IMR-90 (cell line): ENCODE results near the gene FAF1. TPM values are rescaled to one million over a fixed set of nuclear protein-coding genes. Genes with fewer than 3 reads are reported as not detected.

ENCODE experiments used
- ATAC-seq: fragments of 200-7000 bp; cut with Tn5 transposase; 2 replicates; pipeline ENCODE4 v1.9.1; 2020; ENCODE audit warnings: low read depth, mild to moderate bottlenecking, moderate library complexity
- BruUV-seq: library from RNA; stranded (reverse); fragments of 400-500 nt; replicated peaks from 2 replicates; lab custom pipeline; 2021; lab: Mats Ljungman, UMichigan
- CTCF ChIA-PET: fragments of 300-600 bp; formaldehyde crosslinking; extraction: SDS; loops from one replicate; lab custom pipeline; 2021; ENCODE audit warnings: antibody characterized with exemption; lab: Yijun Ruan, JAX
- POLR2A ChIA-PET: fragments of 300-600 bp; sonication (Branson Sonifier 250); formaldehyde crosslinking; loops from one replicate; lab custom pipeline; 2022; ENCODE audit warnings: antibody characterized with exemption; ENCODE audit not compliant: unreplicated experiment; lab: Charles Lee
- DNase-seq: peaks from one replicate; pipeline ENCODE4 v3.0.0; 2013
- H2AFZ ChIP-seq: replicated peaks from 2 replicates; pipeline ENCODE3; 2013; ENCODE audit warnings: low read length, mild to moderate bottlenecking; ENCODE audit not compliant: poor library complexity
- H2AK5ac ChIP-seq: 2 replicates; pipeline ENCODE4 v1.6.1; 2013; ENCODE audit warnings: low read depth, low read length, inconsistent platforms
- H2AK9ac ChIP-seq: replicated peaks from 2 replicates; pipeline ENCODE3; 2013; ENCODE audit warnings: mild to moderate bottlenecking, low read depth, low read length, moderate library complexity; ENCODE audit not compliant: poor library complexity
- H2BK120ac ChIP-seq: 2 replicates; pipeline ENCODE4 v1.6.1; 2013; ENCODE audit warnings: low read depth, low read length, inconsistent platforms
- H2BK15ac ChIP-seq: 3 replicates; pipeline ENCODE4 v1.6.1; 2013; ENCODE audit warnings: low read depth, low read length, inconsistent platforms
- H2BK20ac ChIP-seq: 2 replicates; pipeline ENCODE4 v1.6.1; 2013; ENCODE audit warnings: low read depth, mild to moderate bottlenecking, inconsistent platforms, low read length, moderate library complexity
- H2BK5ac ChIP-seq: 2 replicates; pipeline ENCODE4 v1.6.1; 2013; ENCODE audit warnings: mild to moderate bottlenecking, low read depth, low read length, inconsistent platforms; ENCODE audit not compliant: poor library complexity, severe bottlenecking
- H3K14ac ChIP-seq: replicated peaks from 2 replicates; pipeline ENCODE4 v1.6.1; 2013; ENCODE audit warnings: low read depth, low read length, inconsistent platforms
- H3K18ac ChIP-seq: 2 replicates; pipeline ENCODE4 v1.6.1; 2013; ENCODE audit warnings: low read depth, low read length, control low read depth
- H3K23ac ChIP-seq: 2 replicates; pipeline ENCODE4 v1.6.1; 2013; ENCODE audit warnings: low read depth, low read length, inconsistent platforms
- H3K27ac ChIP-seq: 2 replicates; pipeline ENCODE4 v1.5.1; 2013; ENCODE audit warnings: mild to moderate bottlenecking, control low read depth, low read length; ENCODE audit not compliant: insufficient read depth
- H3K27me3 ChIP-seq: 2 replicates; pipeline ENCODE4 v1.6.1; 2013; ENCODE audit warnings: low read length; ENCODE audit not compliant: control insufficient read depth, insufficient read depth
- H3K36me3 ChIP-seq: 2 replicates; pipeline ENCODE4 v1.6.1; 2013; ENCODE audit warnings: low read length, mixed read lengths; ENCODE audit not compliant: control insufficient read depth, insufficient read depth
- H3K4ac ChIP-seq: 2 replicates; pipeline ENCODE4 v1.6.1; 2013; ENCODE audit warnings: low read depth, low read length, inconsistent platforms
- H3K4me1 ChIP-seq: 2 replicates; pipeline ENCODE4 v1.6.1; 2013; ENCODE audit warnings: low read length, mixed read lengths; ENCODE audit not compliant: control insufficient read depth, insufficient read depth
- H3K4me2 ChIP-seq: 2 replicates; pipeline ENCODE4 v1.6.1; 2013; ENCODE audit warnings: low read depth, mild to moderate bottlenecking, control low read depth, low read length, moderate library complexity
- H3K4me3 ChIP-seq: 2 replicates; pipeline ENCODE4 v1.5.1; 2013; ENCODE audit warnings: low read depth, mild to moderate bottlenecking, control low read depth, low read length, moderate library complexity; ENCODE audit not compliant: insufficient read depth
- H3K56ac ChIP-seq: 2 replicates; pipeline ENCODE4 v1.6.1; 2013; ENCODE audit warnings: low read length, inconsistent platforms; ENCODE audit not compliant: insufficient read depth; ENCODE audit errors: extremely low read depth
- H3K79me1 ChIP-seq, 2 experiments: 2 replicates each; pipeline ENCODE4 v1.6.1; 2013; ENCODE audit warnings: low read length in 2 of 2, inconsistent platforms in 1 of 2, low read depth in 1 of 2
- H3K9ac ChIP-seq: 2 replicates; pipeline ENCODE4 v1.6.1; 2013; ENCODE audit warnings: low read depth, low read length, control low read depth
- H3K9me1 ChIP-seq: 2 replicates; pipeline ENCODE4 v1.6.1; 2013; ENCODE audit warnings: low read length, inconsistent platforms; ENCODE audit not compliant: insufficient read depth
- H3K9me3 ChIP-seq: 2 replicates; pipeline ENCODE4 v1.6.1; 2013; ENCODE audit warnings: low read length; ENCODE audit not compliant: control insufficient read depth, insufficient read depth
- H4K20me1 ChIP-seq: 2 replicates; pipeline ENCODE4 v1.6.1; 2013; ENCODE audit warnings: low read length, inconsistent platforms; ENCODE audit not compliant: insufficient read depth
- H4K5ac ChIP-seq: 2 replicates; pipeline ENCODE4 v1.6.1; 2013; ENCODE audit warnings: mild to moderate bottlenecking, low read depth, low read length, control low read depth
- H4K8ac ChIP-seq, 2 experiments: 2 replicates each; pipeline ENCODE4 v1.6.1; 2013; ENCODE audit warnings: low read depth in 2 of 2, low read length in 2 of 2, control low read depth in 1 of 2, inconsistent platforms in 1 of 2
- H4K91ac ChIP-seq: 2 replicates; pipeline ENCODE4 v1.6.1; 2013; ENCODE audit warnings: low read depth, low read length, inconsistent platforms; ENCODE audit not compliant: insufficient read depth
- BHLHE40 ChIP-seq: fragments of 150-350 bp; IDR thresholded peaks from 2 replicates; pipeline ENCODE4 v1.6.1; 2016; ENCODE audit warnings: mild to moderate bottlenecking, low read depth, low read length
- CEBPB ChIP-seq: IDR thresholded peaks from 2 replicates; pipeline ENCODE4 v1.6.1; 2012; ENCODE audit warnings: low read depth, low read length, improper control_type of control experiment
- CTCF ChIP-seq: conservative IDR thresholded peaks from 2 replicates; pipeline ENCODE4 v1.5.1; 2012; ENCODE audit warnings: mild to moderate bottlenecking, low read depth, low read length, improper control_type of control experiment
- ELK1 ChIP-seq: fragments of 150-350 bp; IDR thresholded peaks from 2 replicates; pipeline ENCODE4 v1.6.1; 2016; ENCODE audit warnings: low read depth, mild to moderate bottlenecking, low read length, moderate library complexity, borderline replicate concordance
- FOS ChIP-seq: fragments of 150-350 bp; IDR thresholded peaks from 2 replicates; pipeline ENCODE4 v1.6.1; 2016; ENCODE audit warnings: low read depth, low read length
- MXI1 ChIP-seq: IDR thresholded peaks from 2 replicates; pipeline ENCODE4 v1.6.1; 2012; ENCODE audit warnings: low read depth, mild to moderate bottlenecking, low read length, moderate library complexity, borderline replicate concordance
- NFE2L2 ChIP-seq: fragments of 150-350 bp; IDR thresholded peaks from 2 replicates; pipeline ENCODE4 v1.6.1; 2016; ENCODE audit warnings: low read depth, mild to moderate bottlenecking, low read length
- POLR2A ChIP-seq: IDR thresholded peaks from 2 replicates; pipeline ENCODE4 v1.6.1; 2012; ENCODE audit warnings: mild to moderate bottlenecking, low read depth, low read length
- RAD21 ChIP-seq: IDR thresholded peaks from 2 replicates; pipeline ENCODE4 v1.6.1; 2012; ENCODE audit warnings: low read length, improper control_type of control experiment
- RFX5 ChIP-seq: IDR thresholded peaks from 2 replicates; pipeline ENCODE4 v1.8.0; 2012; ENCODE audit warnings: low read depth, mild to moderate bottlenecking, low read length, moderate library complexity
- SMC3 ChIP-seq: fragments of 150-350 bp; IDR thresholded peaks from 2 replicates; pipeline ENCODE4 v1.6.1; 2016; ENCODE audit warnings: low read depth, mild to moderate bottlenecking, antibody characterized with exemption, low read length, moderate library complexity
- USF2 ChIP-seq: fragments of 150-350 bp; IDR thresholded peaks from 2 replicates; pipeline ENCODE4 v1.6.1; 2017; ENCODE audit warnings: mild to moderate bottlenecking, antibody characterized with exemption, low read length, low read depth
- WGBS, 2 experiments: methylation state at CpG; one replicate each; pipeline versions ENCODE4 v1.1.5 to v1.1.7; 2013; ENCODE audit warnings: missing lambda C conversion rate in 2 of 2; ENCODE audit not compliant: insufficient read length in 1 of 2; ENCODE audit errors: extremely low coverage in 2 of 2; 5-methylcytosine and 5-hydroxymethylcytosine counted together
- dilution Hi-C: fragments of 300-500 bp; cut with HindIII; formaldehyde crosslinking; loops from one replicate; pipeline ENCODE4 v1.14.3; 2018; ENCODE audit warnings: low sequenced_read_pairs; ENCODE audit not compliant: unreplicated experiment
- in situ Hi-C: fragments of 300-500 bp; cut with MboI; formaldehyde crosslinking; loops from 3 replicates; pipeline ENCODE4 v1.14.3; 2019; ENCODE audit warnings: low sequenced_read_pairs, inconsistent platforms, mixed read lengths
- intact Hi-C: fragments of 100-400 bp; cut with micrococcal nuclease; formaldehyde crosslinking; loops from 2 replicates; pipeline ENCODE4 v1.10.0; 2022
- polyA plus RNA-seq, 3 experiments: library from polyadenylated mRNA; depleted of rRNA; stranded (reverse); fragments of >200 nt; gene quantifications; 2 replicates each; pipeline ENCODE4 v1.2.3, GENCODE V29; 2012; ENCODE audit warnings: low replicate concordance in 1 of 3
- total RNA-seq: library from RNA; depleted of rRNA; stranded (reverse); fragments of >200 nt; gene quantifications from 2 replicates; pipeline ENCODE4 v1.2.3, GENCODE V29; 2012

Gene FAF1
- total and polyA plus RNA-seq, 2 of the 4 experiments (the other 2 are of a cell fraction), result 18.8 to 72.9 TPM

- no peak overlapping the region for H3K27ac ChIP-seq
- no peak overlapping the region for H2BK15ac ChIP-seq
- intact Hi-C loops (no loop called here), dilution Hi-C loops (no loop called here), in situ Hi-C loops (no loop called here)
- TF ChIP-seq POLR2A (no peak), NFE2L2 (no peak), MXI1 (no peak), USF2 (no peak), CTCF (no peak), RFX5 (no peak), ELK1 (no peak), FOS (no peak), SMC3 (no peak), RAD21 (no peak), CEBPB (no peak), BHLHE40 (no peak)
- peaks cover 41% of the 10 kb centered on the region in 2 experiments for H3K79me1 ChIP-seq
- no CpG with 5 or more reads among the region's 1 CpG for WGBS, 2 experiments
- no peak overlapping the region for H2AFZ ChIP-seq
- H3K4me2 ChIP-seq, result no peak overlapping the region
- no peaks in the 10 kb centered on the region for H3K9me1 ChIP-seq
- no peak overlapping the region for H2AK9ac ChIP-seq
- H4K91ac ChIP-seq, result no peak overlapping the region
- no peaks in the 10 kb centered on the region for H3K27me3 ChIP-seq
- H3K9ac ChIP-seq, result no peak overlapping the region
- ChIA-PET CTCF (no interaction called here), POLR2A (no interaction called here)
- H3K23ac ChIP-seq, result no peak overlapping the region
- no peak overlapping the region for H2BK20ac ChIP-seq
- H3K4me1 ChIP-seq, result no peaks in the 10 kb centered on the region
- no peak overlapping the region for H2BK5ac ChIP-seq
- H3K14ac ChIP-seq, result no peak overlapping the region
- no peak for DNase-seq
- no peak overlapping the region for H3K4me3 ChIP-seq
- BruUV-seq, result no TSS peak
- no peak overlapping the region for H4K5ac ChIP-seq
- H3K56ac ChIP-seq, result no peak overlapping the region
- no peak overlapping the region for H4K8ac ChIP-seq
- no peaks in the 10 kb centered on the region for H3K9me3 ChIP-seq
- no peak overlapping the region for H2AK5ac ChIP-seq
- H4K20me1 ChIP-seq, result peaks cover 3% of the 10 kb centered on the region; the same call in 1 of the 2 replicates
- no peak overlapping the region for H3K18ac ChIP-seq
- H2BK120ac ChIP-seq, result no peak overlapping the region
- ATAC-seq, result no peak
- no peaks in the 10 kb centered on the region for H3K36me3 ChIP-seq
- H3K4ac ChIP-seq, result no peak overlapping the region
Observed at GRCh38 chr1:50877641-50878040, 82.4 kb downstream of the FAF1 start.
